Natural killer cell (primary cell): ENCODE measurements around the gene UBL4B. TPM values are rescaled to one million over a fixed set of nuclear protein-coding genes. Genes with fewer than 3 reads are reported as not detected.

ENCODE experiments used
- ATAC-seq, 3 donors: fragments of 150-1000 bp in 2 of 3; fragments of 200-7000 bp in 1 of 3; cut with Tn5 transposase; 1 replicate in 1 of 3; 2 replicates in 2 of 3; pipeline ENCODE4 v1.10.0; 2021; ENCODE audit warnings: mild to moderate bottlenecking in 2 of 3, moderate library complexity in 2 of 3
- DNase-seq, 2 donors: peaks; one replicate each; pipeline versions ENCODE4 v3.0.0 to v3.0.0-alpha.2; 2013 to 2021; ENCODE audit warnings: mixed read lengths in 1 of 2
- H3K27ac ChIP-seq: one replicate; pipeline ENCODE4 v1.5.1; 2013; ENCODE audit warnings: mild to moderate bottlenecking, low read length
- H3K27me3 ChIP-seq: one replicate; pipeline ENCODE4 v1.6.1; 2013; ENCODE audit warnings: low read length; ENCODE audit not compliant: control insufficient read depth, insufficient read depth
- H3K36me3 ChIP-seq: one replicate; pipeline ENCODE4 v1.6.1; 2013; ENCODE audit warnings: low read length; ENCODE audit not compliant: control insufficient read depth, insufficient read depth
- H3K4me1 ChIP-seq: one replicate; pipeline ENCODE4 v1.6.1; 2013; ENCODE audit warnings: low read length; ENCODE audit not compliant: control insufficient read depth, insufficient read depth
- H3K4me3 ChIP-seq: one replicate; pipeline ENCODE4 v1.5.1; 2013; ENCODE audit warnings: low read length
- H3K9me3 ChIP-seq: one replicate; pipeline ENCODE4 v1.6.1; 2013; ENCODE audit warnings: low read length; ENCODE audit not compliant: control insufficient read depth, insufficient read depth
- H3K27ac Mint-ChIP-seq, 2 donors: one replicate each; pipeline ENCODE4 v1.8.0; 2022; ENCODE audit warnings: mild to moderate bottlenecking in 2 of 2, mixed read lengths in 2 of 2, moderate library complexity in 1 of 2
- H3K27me3 Mint-ChIP-seq, 2 donors: one replicate each; pipeline ENCODE4 v1.8.0; 2022; ENCODE audit warnings: low read depth in 2 of 2, mixed read lengths in 2 of 2
- H3K36me3 Mint-ChIP-seq: one replicate; pipeline ENCODE4 v1.8.0; 2022; ENCODE audit warnings: mixed read lengths
- H3K4me1 Mint-ChIP-seq, 2 donors: one replicate each; pipeline ENCODE4 v1.8.0; 2022; ENCODE audit warnings: mixed read lengths in 2 of 2
- H3K4me3 Mint-ChIP-seq: one replicate; pipeline ENCODE4 v1.8.0; 2022; ENCODE audit warnings: mild to moderate bottlenecking, moderate library complexity, mixed read lengths
- H3K9me3 Mint-ChIP-seq, 2 donors: one replicate each; pipeline ENCODE4 v1.8.0; 2022; ENCODE audit warnings: mixed read lengths in 2 of 2
- CTCF ChIP-seq: fragments of 200-600 bp; IDR thresholded peaks from one replicate; pipeline ENCODE4 v1.8.0; 2022; ENCODE audit warnings: antibody characterized with exemption
- WGBS: methylation state at CpG from one replicate; pipeline ENCODE4 v1.1.7; 2013; ENCODE audit warnings: missing lambda C conversion rate; ENCODE audit not compliant: insufficient coverage; 5-methylcytosine and 5-hydroxymethylcytosine counted together
- intact Hi-C: fragments of 100-400 bp; cut with micrococcal nuclease; formaldehyde crosslinking; loops from one replicate; pipeline ENCODE4 v1.14.2; 2022
- total RNA-seq, 4 donors: library from RNA; stranded (reverse); fragments of 120-200 nt in 1 of 4; gene quantifications; one replicate each; pipeline versions ENCODE4 v1.2.3 to v1.2.4, GENCODE V29; 2013 to 2022

The UBL4B gene
- total RNA-seq, 3 donors from 2014 or later (not counting 1 experiment from before 2014, with no cell fraction given) = not detected

- 88% methylated on average over 4 of the region's 4 CpGs for WGBS
- Mint-ChIP-seq H3K27me3 (peaks cover 20 to 21% of the 10 kb centered on the region in 2 donors), H3K9me3 (no peaks in the 10 kb centered on the region), H3K4me3 (no peak overlapping the region), H3K36me3 (no peaks in the 10 kb centered on the region), H3K4me1 (no peaks in the 10 kb centered on the region), H3K27ac (no peak overlapping the region)
- Histone ChIP-seq H3K4me1 (no peaks in the 10 kb centered on the region), H3K27me3 (no peaks in the 10 kb centered on the region), H3K36me3 (no peaks in the 10 kb centered on the region), H3K27ac (no peak overlapping the region), H3K4me3 (no peak overlapping the region), H3K9me3 (no peaks in the 10 kb centered on the region)
- intact Hi-C loops = no loop called here
- ATAC-seq (no peak), DNase-seq (no peak)
- TF ChIP-seq CTCF = no peak
These were observed 1.2 kb upstream of the UBL4B start for GRCh38 chr1:110111081-110111480.

- H3K27ac ChIP-seq = no peak overlapping the region
- no peak overlapping the region for H3K4me3 Mint-ChIP-seq
- peaks cover 21 to 24% of the 10 kb centered on the region in 2 donors for H3K27me3 Mint-ChIP-seq
- H3K36me3 ChIP-seq = no peaks in the 10 kb centered on the region
- no peaks in the 10 kb centered on the region for H3K9me3 Mint-ChIP-seq
- no peaks in the 10 kb centered on the region for H3K4me1 Mint-ChIP-seq
- no peaks in the 10 kb centered on the region for H3K9me3 ChIP-seq
- DNase-seq (no peak), ATAC-seq (no peak)
- intact Hi-C loops = no loop called here
- no peak overlapping the region for H3K4me3 ChIP-seq
- no peak for TF ChIP-seq CTCF
- no peaks in the 10 kb centered on the region for H3K36me3 Mint-ChIP-seq
- no peak overlapping the region for H3K27ac Mint-ChIP-seq
- WGBS = 71% methylated on average over 9 of the region's 9 CpGs
- H3K27me3 ChIP-seq = no peaks in the 10 kb centered on the region
- no peaks in the 10 kb centered on the region for H3K4me1 ChIP-seq
These were observed 413 bp downstream of the UBL4B start for GRCh38 chr1:110112656-110113055.

- WGBS = 77% methylated on average over 5 of the region's 5 CpGs
- no peaks in the 10 kb centered on the region for H3K4me1 ChIP-seq
- H3K36me3 ChIP-seq = no peaks in the 10 kb centered on the region
- ATAC-seq (no peak), DNase-seq (no peak)
- no peaks in the 10 kb centered on the region for H3K27me3 ChIP-seq
- Mint-ChIP-seq H3K4me1 (no peaks in the 10 kb centered on the region), H3K36me3 (no peaks in the 10 kb centered on the region), H3K4me3 (no peak overlapping the region), H3K27me3 (peaks cover 21 to 24% of the 10 kb centered on the region in 2 donors), H3K9me3 (no peaks in the 10 kb centered on the region), H3K27ac (no peak overlapping the region)
- intact Hi-C loops = no loop called here
- no peak overlapping the region for H3K27ac ChIP-seq
- no peak overlapping the region for H3K4me3 ChIP-seq
- H3K9me3 ChIP-seq = no peaks in the 10 kb centered on the region
- no peak for TF ChIP-seq CTCF
These were observed 1.3 kb downstream of the UBL4B start for GRCh38 chr1:110113551-110113950.

- no peak overlapping the region for H3K27ac ChIP-seq
- Mint-ChIP-seq H3K27ac (no peak overlapping the region), H3K4me1 (no peaks in the 10 kb centered on the region), H3K27me3 (peaks cover 17 to 24% of the 10 kb centered on the region in 2 donors), H3K4me3 (no peak overlapping the region), H3K36me3 (no peaks in the 10 kb centered on the region), H3K9me3 (no peaks in the 10 kb centered on the region)
- no peaks in the 10 kb centered on the region for H3K36me3 ChIP-seq
- 82% methylated on average over 5 of the region's 5 CpGs for WGBS
- ATAC-seq = no peak
- DNase-seq = no peak
- H3K4me3 ChIP-seq = no peak overlapping the region
- intact Hi-C loops = no loop called here
- H3K27me3 ChIP-seq = no peaks in the 10 kb centered on the region
- H3K9me3 ChIP-seq = no peaks in the 10 kb centered on the region
- no peak for TF ChIP-seq CTCF
- no peaks in the 10 kb centered on the region for H3K4me1 ChIP-seq
These were observed 1.9 kb downstream of the UBL4B start for GRCh38 chr1:110114173-110114572.
